GM12891 (cell line): ENCODE measurements around the gene DENND4A.

Experiments used
- POLR2A ChIP-seq: IDR thresholded peaks from 2 replicates; pipeline ENCODE4 v1.6.1; 2011; ENCODE audit warnings: low read depth, low read length, control low read depth
- POLR2AphosphoS5 ChIP-seq: IDR thresholded peaks from 2 replicates; pipeline ENCODE4 v1.6.1; 2011; ENCODE audit warnings: low read depth, low read length, control low read depth
- POU2F2 ChIP-seq: IDR thresholded peaks from 2 replicates; pipeline ENCODE4 v1.6.1; 2011; ENCODE audit warnings: low read depth, mild to moderate bottlenecking, control low read depth, low read length, moderate library complexity
- SPI1 ChIP-seq: IDR thresholded peaks from 2 replicates; pipeline ENCODE4 v1.6.1; 2011; ENCODE audit warnings: low read depth, low read length, control low read depth
- TAF1 ChIP-seq: IDR thresholded peaks from 2 replicates; pipeline ENCODE4 v1.6.1; 2011; ENCODE audit warnings: low read depth, low read length, control low read depth

- TF ChIP-seq POLR2A (no peak), POLR2AphosphoS5 (no peak), TAF1 (no peak), SPI1 (no peak), POU2F2 (no peak)
Measured at GRCh38 chr15:65812916-65813315, 20.8 kb upstream of the DENND4A start.
